ENCODE results near the gene SMARCA2.

GRCh38 chr9:2032234-2032633, 17.1 kb downstream of the SMARCA2 start:
- TF ChIP-seq CTCF (IDR thresholded peaks at IDR 0.05) (no peak), EP300 (IDR thresholded peaks at IDR 0.05) (no peak), POLR2A (IDR thresholded peaks at IDR 0.05) (no peak), POLR2AphosphoS5 (IDR thresholded peaks at IDR 0.05) (no peak)

All from upper lobe of left lung (tissue), 4 donors.